Osteoblast (primary cell): Measurements from ENCODE around the gene WRNIP1. TPM values are rescaled to one million over a fixed set of nuclear protein-coding genes. Genes with fewer than 3 reads are reported as not detected.

Experiments
- DNase-seq: peaks from one replicate; pipeline ENCODE4 v3.0.0; 2011; ENCODE audit warnings: low spot score, mixed read lengths; ENCODE audit not compliant: insufficient read length; ENCODE audit errors: missing footprints
- H2AFZ ChIP-seq: 2 replicates; pipeline ENCODE4 v1.6.0; 2011; ENCODE audit warnings: mild to moderate bottlenecking, low read length
- H3K27ac ChIP-seq: 2 replicates; pipeline ENCODE4 v1.5.1; 2011; ENCODE audit warnings: mild to moderate bottlenecking, low read depth, low read length, moderate library complexity
- H3K27me3 ChIP-seq: 2 replicates; pipeline ENCODE4 v1.6.0; 2012; ENCODE audit warnings: mild to moderate bottlenecking, control low read depth, inconsistent platforms, low read length, moderate library complexity; ENCODE audit not compliant: insufficient read depth
- H3K36me3 ChIP-seq: 2 replicates; pipeline ENCODE4 v1.5.1; 2011; ENCODE audit warnings: mild to moderate bottlenecking, low read length, control low read depth, moderate library complexity; ENCODE audit not compliant: insufficient read depth
- H3K4me1 ChIP-seq: 2 replicates; pipeline ENCODE4 v1.5.1; 2011; ENCODE audit warnings: mild to moderate bottlenecking, low read length, control low read depth, moderate library complexity; ENCODE audit not compliant: insufficient read depth
- H3K4me2 ChIP-seq: 2 replicates; pipeline ENCODE4 v1.6.0; 2011; ENCODE audit warnings: mild to moderate bottlenecking, low read length; ENCODE audit not compliant: insufficient read depth
- H3K4me3 ChIP-seq: fragments of 200-600 bp; sonication (generic); 3 replicates; pipeline ENCODE4 v1.5.1; 2012; ENCODE audit warnings: mild to moderate bottlenecking, low read length, inconsistent platforms; ENCODE audit not compliant: insufficient read depth
- H3K79me2 ChIP-seq: 2 replicates; pipeline ENCODE4 v1.6.0; 2012; ENCODE audit warnings: mild to moderate bottlenecking, low read length, control low read depth, inconsistent platforms; ENCODE audit not compliant: insufficient read depth
- H3K9me3 ChIP-seq: 2 replicates; pipeline ENCODE4 v1.5.1; 2011; ENCODE audit warnings: low read depth, low read length, control low read depth
- H4K20me1 ChIP-seq: 2 replicates; pipeline ENCODE4 v1.6.0; 2012; ENCODE audit warnings: mild to moderate bottlenecking, low read length, control low read depth; ENCODE audit not compliant: insufficient read depth
- total RNA-seq: library from RNA; depleted of rRNA; stranded (reverse); fragments of >200 nt; gene quantifications from 2 replicates; pipeline ENCODE4 v1.2.3, GENCODE V29; 2012
- TF ChIP-seq, protein P1 (sequence below): IDR thresholded peaks from 2 replicates; pipeline ENCODE4 v1.5.1; 2011; ENCODE audit warnings: mild to moderate bottlenecking, low read depth, low read length, moderate library complexity; ENCODE audit errors: extremely low read depth

Gene WRNIP1
- total RNA-seq, 1 donor, result 25.3 TPM

DNA sequence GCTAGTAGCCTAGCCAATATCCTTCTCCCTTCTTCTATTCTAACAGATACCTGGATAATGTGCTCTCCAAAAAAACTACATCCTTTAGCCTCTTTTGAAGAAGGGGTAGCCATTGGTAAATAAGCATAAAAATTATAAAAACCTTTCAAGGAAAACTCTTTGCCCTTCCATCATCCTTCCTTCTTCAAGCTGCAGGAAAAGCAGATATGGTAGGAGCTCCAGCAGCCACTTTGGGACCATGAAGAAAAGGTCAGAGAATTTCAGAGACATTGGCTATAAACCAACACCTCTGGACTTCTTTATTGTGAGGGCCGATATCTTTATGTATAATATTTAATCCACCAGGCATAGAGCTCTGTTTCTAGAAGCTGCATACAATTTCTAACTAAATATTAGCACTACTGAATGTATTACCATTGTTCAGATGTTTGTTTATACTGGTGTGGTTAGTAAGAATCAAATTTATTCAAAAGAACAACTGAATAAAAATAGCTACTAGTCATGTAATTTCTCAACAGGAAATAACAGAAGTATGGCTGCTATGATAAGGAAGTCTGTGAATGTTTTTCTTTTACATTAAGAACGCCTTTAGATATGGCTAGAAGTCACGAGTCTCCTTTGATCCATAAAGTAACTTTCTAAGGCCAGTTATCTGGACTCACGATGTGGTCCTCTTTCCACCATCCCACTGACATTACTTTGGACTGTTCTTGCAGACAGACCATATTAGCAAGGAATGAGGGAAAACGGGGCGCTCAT is 46.7 kb upstream of the WRNIP1 start:
- Histone ChIP-seq H2AFZ (peak overlapping the region; percentile 33), H3K4me1 (peaks cover 17% of the 10 kb centered on the region), H3K4me3 (no peak overlapping the region), H4K20me1 (no peaks in the 10 kb centered on the region), H3K27ac (no peak overlapping the region), H3K4me2 (peak overlapping the region; percentile 8), H3K79me2 (no peaks in the 10 kb centered on the region), H3K9me3 (no peaks in the 10 kb centered on the region), H3K27me3 (no peaks in the 10 kb centered on the region), H3K36me3 (no peaks in the 10 kb centered on the region)
- no peak for DNase-seq
- TF ChIP-seq, protein P1, sequence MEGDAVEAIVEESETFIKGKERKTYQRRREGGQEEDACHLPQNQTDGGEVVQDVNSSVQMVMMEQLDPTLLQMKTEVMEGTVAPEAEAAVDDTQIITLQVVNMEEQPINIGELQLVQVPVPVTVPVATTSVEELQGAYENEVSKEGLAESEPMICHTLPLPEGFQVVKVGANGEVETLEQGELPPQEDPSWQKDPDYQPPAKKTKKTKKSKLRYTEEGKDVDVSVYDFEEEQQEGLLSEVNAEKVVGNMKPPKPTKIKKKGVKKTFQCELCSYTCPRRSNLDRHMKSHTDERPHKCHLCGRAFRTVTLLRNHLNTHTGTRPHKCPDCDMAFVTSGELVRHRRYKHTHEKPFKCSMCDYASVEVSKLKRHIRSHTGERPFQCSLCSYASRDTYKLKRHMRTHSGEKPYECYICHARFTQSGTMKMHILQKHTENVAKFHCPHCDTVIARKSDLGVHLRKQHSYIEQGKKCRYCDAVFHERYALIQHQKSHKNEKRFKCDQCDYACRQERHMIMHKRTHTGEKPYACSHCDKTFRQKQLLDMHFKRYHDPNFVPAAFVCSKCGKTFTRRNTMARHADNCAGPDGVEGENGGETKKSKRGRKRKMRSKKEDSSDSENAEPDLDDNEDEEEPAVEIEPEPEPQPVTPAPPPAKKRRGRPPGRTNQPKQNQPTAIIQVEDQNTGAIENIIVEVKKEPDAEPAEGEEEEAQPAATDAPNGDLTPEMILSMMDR, result no peak

DNA sequence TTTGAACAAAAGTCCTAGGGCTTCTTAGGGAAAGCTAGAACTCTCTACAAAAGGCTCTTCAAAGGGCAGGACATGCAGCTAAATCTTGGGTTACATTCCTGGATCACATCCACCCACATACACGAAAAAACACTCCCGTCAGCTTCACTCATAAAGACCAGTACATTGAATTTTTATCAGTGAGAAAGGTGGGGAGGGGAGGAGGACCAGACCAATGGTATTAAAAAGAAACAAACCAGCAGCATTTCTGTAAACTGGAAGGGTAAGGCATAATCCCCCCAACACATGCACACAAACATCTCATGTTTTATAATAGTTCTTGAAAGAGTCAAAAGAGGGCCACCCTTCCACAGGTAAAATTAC is 46.1 kb upstream of the WRNIP1 start:
- Histone ChIP-seq H2AFZ (peak overlapping the region; percentile 33), H3K4me3 (no peak overlapping the region), H4K20me1 (no peaks in the 10 kb centered on the region), H3K4me1 (peaks cover 12% of the 10 kb centered on the region), H3K4me2 (peak overlapping the region; percentile 8), H3K27ac (no peak overlapping the region), H3K36me3 (no peaks in the 10 kb centered on the region), H3K79me2 (no peaks in the 10 kb centered on the region), H3K9me3 (no peaks in the 10 kb centered on the region), H3K27me3 (no peaks in the 10 kb centered on the region)
- TF ChIP-seq, protein P1, result no peak
- DNase-seq, result no peak

DNA sequence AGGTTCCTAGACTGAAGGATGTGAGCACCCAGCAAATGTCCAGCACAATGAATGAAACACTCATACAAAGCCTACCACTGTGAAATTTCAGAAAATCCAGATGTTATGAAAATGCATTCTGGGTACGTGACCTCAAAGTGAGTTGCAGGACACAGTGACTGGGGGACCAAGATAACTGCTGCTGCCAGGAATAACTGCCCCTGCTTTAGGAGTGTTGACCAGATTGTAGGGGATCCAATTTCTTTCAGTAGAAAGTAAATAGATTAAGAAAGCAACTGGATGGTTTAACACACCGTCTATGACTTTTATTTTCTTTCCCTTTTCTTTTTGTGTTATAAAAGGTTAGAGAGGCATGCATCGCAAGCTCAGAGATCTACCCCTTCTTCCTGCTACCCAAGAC is 44.0 kb upstream of the WRNIP1 start:
- Histone ChIP-seq H3K27ac (no peak overlapping the region), H3K4me1 (peaks cover 7% of the 10 kb centered on the region), H3K9me3 (no peaks in the 10 kb centered on the region), H4K20me1 (no peaks in the 10 kb centered on the region), H3K27me3 (no peaks in the 10 kb centered on the region), H2AFZ (no peak overlapping the region), H3K36me3 (no peaks in the 10 kb centered on the region), H3K4me3 (no peak overlapping the region), H3K4me2 (no peak overlapping the region), H3K79me2 (no peaks in the 10 kb centered on the region)
- DNase-seq, result no peak
- TF ChIP-seq, protein P1, result no peak

DNA sequence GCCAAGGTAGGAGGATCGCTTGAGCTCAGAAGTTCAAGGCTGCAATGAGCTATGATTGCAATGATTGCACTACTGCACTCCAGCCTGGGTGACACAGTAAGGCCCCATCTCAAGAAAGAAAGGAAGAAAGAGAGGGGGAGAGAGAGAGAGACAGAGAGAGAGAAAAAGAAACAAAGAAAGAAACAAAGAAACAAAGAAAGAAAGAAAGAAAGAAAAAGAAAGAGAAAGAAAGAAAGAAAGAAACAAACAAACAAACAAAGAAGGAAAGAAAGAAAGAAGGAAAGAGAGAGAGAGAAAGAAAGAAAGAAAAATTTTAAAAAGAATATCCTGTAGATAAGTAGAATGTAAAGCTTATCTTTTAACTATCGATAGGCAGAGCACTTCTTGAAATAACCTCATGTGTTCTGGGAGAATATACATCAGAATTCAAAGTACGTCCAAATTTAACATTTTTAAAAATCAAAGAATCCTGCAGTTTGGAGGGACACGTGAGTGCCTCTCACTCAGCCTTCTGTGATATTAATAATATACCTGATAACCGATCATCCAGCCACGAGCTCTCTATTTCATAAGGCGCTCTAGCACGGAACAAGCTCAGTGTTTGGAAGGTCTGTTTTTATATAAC is 39.7 kb upstream of the WRNIP1 start:
- H3K27ac ChIP-seq, result peak overlapping the region; percentile 52
- no peak overlapping the region for H3K4me3 ChIP-seq
- H3K79me2 ChIP-seq, result no peaks in the 10 kb centered on the region
- no peak for DNase-seq
- peak overlapping the region; percentile 37 for H3K4me2 ChIP-seq
- H3K4me1 ChIP-seq, result peaks cover 3% of the 10 kb centered on the region
- no peaks in the 10 kb centered on the region for H4K20me1 ChIP-seq
- peaks cover under 1% of the 10 kb centered on the region for H3K27me3 ChIP-seq
- TF ChIP-seq, protein P1, result no peak
- H3K9me3 ChIP-seq, result no peaks in the 10 kb centered on the region
- H3K36me3 ChIP-seq, result no peaks in the 10 kb centered on the region
- H2AFZ ChIP-seq, result peak overlapping the region; percentile 79
